Ureter (tissue), 1 donor: Measurements from ENCODE around the gene ZNF493. TPM values are rescaled to one million over a fixed set of nuclear protein-coding genes. Genes with fewer than 3 reads are reported as not detected.

Experiments
- DNase-seq: peaks from one replicate; pipeline ENCODE4 v3.0.0-alpha.2; 2020; ENCODE audit warnings: low spot score
- total RNA-seq: library from RNA; stranded (reverse); gene quantifications from one replicate; pipeline ENCODE4 v1.2.4, GENCODE V29; 2023
- donor health status: DM: yes; HTN: yes; CAD: no.

Gene ZNF493
- total RNA-seq, 1 donor from 2014 or later, result 36.1 TPM

DNA sequence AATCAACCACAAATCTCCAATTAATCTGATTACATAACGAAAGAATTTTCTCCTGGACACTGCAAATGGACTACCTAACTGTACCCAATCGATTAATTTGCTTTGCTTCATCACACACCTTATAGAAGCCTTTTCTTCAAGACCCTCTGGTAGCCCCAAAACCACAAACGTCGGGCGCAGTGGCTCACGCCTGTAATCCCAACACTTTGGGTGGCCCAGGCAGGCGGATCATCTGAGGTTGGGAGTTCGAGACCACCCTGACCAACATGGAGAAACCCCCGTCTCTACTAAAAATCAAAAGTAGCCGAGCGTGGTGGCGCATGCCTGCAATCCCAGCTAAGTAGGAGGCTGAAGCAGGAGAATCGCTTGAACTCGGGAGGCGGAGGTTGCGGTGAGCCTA, 65.6 kb downstream of the ZNF493 start:
- no peak for DNase-seq

DNA sequence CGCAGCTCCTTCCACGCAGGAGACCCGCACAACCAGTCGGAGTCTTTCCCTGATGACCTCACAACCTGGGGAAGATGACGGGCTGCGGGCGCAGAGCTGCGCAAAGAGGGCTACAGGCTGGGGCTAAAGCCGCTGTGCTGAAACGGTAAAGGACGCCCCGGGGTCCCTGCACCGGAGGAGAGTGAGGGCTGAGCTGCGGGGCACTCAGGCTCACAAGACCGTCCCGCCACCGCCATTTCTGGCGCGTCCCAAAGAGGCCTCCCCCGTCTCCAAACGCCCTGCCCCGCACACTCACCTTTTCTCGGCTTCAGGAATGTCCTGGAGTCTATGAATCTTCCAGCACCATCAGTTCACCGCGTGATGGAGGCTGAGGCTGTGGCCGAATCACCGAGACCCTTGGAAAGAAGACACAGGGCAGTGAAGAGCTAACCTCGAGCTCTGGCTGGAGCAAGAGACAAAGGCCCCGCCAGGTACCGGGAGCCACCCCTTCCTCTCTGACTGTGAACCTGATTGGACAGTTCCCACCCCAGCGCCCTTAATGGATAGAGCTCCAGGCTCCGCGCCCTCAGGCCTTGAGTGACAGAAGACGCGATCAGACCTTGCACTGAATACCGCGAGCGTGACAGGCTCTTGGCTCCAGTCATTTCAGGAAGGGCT, 66.6 kb downstream of the ZNF493 start:
- peak; percentile 79 for DNase-seq

DNA sequence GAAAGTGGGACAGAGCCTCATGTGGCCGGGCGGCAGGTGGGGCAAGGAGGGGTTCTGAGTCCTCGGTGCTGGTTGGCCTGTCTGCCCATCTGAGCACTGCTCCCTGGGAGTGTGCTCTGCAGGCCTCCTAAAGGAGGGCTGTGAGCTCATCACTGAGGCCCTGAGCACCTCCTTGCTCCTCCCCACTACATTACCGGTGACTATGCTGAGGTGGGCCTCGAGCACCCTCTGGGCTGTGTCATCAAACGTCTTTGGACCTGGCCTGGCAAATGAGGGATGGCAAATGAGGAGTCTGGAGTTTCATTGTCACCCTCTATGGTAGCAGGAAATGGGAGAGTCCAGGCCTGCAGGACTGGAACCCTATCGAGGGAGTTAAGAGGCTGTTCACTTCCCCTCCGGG, 69.7 kb downstream of the ZNF493 start:
- no peak for DNase-seq

DNA sequence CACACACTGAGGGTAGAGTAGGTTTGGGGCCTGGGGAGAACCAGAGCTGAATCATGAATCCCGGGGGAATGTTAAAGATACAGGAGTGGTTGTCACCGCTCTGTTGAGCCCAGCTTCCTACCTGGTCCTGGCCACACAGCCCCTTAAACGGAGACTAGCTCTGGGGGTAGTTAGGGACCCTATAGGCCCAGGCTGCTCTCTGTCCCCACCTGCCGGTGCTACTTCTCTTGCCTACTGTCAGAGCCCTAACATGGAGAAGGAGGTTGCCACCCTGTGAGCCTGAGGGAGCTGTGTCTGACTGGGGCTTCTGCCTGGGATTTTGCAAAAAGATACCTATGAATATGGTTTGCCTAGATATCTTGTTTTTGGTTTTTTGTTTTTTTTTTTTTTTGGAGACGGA, 71.9 kb downstream of the ZNF493 start:
- DNase-seq, result no peak

DNA sequence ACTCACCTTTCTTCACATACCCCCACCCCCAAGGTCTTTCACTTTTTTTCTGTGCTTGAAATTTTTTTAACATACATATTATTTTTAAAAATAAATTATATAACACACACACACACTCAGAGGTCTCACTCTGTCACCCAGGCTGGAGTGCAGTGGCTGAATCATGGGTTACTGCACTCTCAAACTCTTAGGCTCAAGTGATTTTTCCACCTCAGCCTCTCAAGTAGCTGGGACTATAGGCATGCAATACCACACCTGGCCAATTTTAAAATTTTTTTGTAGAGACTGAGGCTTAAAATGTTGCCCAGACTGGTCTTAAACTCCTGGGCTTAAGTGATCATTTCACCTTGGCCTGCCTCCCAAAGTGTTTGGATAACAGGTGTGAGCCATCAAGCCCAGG, 75.6 kb downstream of the ZNF493 start:
- no peak for DNase-seq

DNA sequence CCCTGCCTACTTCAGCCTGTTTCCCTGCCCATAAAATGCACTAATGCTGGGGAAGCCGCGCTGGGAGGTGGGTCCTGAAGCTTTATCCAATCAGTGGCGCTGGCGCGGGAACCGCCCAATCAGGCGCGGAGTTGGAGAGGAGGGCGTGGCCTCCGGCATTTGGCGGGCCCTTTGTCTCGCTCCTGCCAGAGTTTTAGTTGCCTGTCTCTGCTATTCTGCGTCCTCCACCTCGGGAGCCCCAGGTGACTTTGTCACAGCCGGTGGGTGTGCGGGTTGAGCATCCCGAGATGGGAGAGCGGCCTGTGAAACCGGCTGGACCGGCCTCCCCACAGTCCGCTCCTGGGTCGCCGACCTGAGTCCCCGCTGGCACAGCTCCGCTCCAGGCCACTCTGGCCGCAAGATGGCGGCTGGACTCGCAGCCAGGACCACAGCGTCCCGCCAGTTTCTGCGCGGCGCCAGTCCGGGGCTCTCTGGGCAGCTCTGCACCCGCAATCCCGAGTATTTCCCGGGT, 77.8 kb downstream of the ZNF493 start:
- peak; percentile 86 for DNase-seq

Other genes with a start within 250 kb of the ZNF493 start
- 27.0 TPM for gene ZNF708, start 67.7 kb upstream of the ZNF493 start, total RNA-seq
- 12.2 TPM for gene ZNF738, start 38.1 kb upstream of the ZNF493 start, total RNA-seq
- gene ZNF429, start 108.5 kb downstream of the ZNF493 start, total RNA-seq, result 28.3 TPM